ENCODE measurements around the gene STK11. TPM values are rescaled to one million over a fixed set of nuclear protein-coding genes. Genes with fewer than 3 reads are reported as not detected.

STK11 gene
- total and polyA plus RNA-seq, 2 donors (not counting 3 experiments of a cell fraction or from before 2014, with no cell fraction given) = 39.4 to 75.4 TPM

GRCh38 chr19:1261538-1261797, 55.9 kb downstream of the STK11 start:
- intact Hi-C loops (cut with micrococcal nuclease) = no loop called here

More at GRCh38 chr19:1261538-1261797, 55.9 kb downstream of the STK11 start:
- H3K4me1 ChIP-seq (ENCODE audit: control insufficient read depth, extremely low read depth, insufficient read depth, low read length) = peaks cover 58% of the 10 kb centered on the region
- H3K9ac ChIP-seq (replicated peaks; ENCODE audit: extremely low read depth, insufficient read depth, low read length) = peak overlapping the region; percentile 44
- TF ChIP-seq MYC (IDR thresholded peaks at IDR 0.05; ENCODE audit: low read depth, low read length) (no peak), CTCF (IDR thresholded peaks at IDR 0.05; ENCODE audit: extremely low read depth in 1 of 2, insufficient read depth in 1 of 2, low read depth in 1 of 2, low read length in 2 of 2) (peak in 1 of 2 donors; percentile 6)
- no peaks in the 10 kb centered on the region for H3K27me3 ChIP-seq (ENCODE audit: control insufficient read depth in 2 of 2, insufficient read depth in 2 of 2, low read length in 2 of 2)
- H3K9me1 ChIP-seq (replicated peaks; ENCODE audit: control insufficient read depth, extremely low read depth, insufficient read depth, low read length) = no peaks in the 10 kb centered on the region
- no peak for FAIRE-seq
- dilution Hi-C loops (cut with MboI; ENCODE audit: extremely low pct_ligation_motif_present, low sequenced_read_pairs) = no loop called here
- ChIA-PET POLR2A (interaction anchor here (1.4 kb wide), 1 partner anchor 8 kb away, joined by 8 read pairs; no protein-coding TSS in a partner anchor), CTCF (interaction anchor here (1.5 to 7.8 kb wide), 3 partner anchors 8 to 17 kb away, joined by 3 to 63 read pairs (median 8); no protein-coding TSS in a partner anchor)
- H3K79me2 ChIP-seq (ENCODE audit: control insufficient read depth, insufficient read depth, low read length) = peaks cover 7% of the 10 kb centered on the region
- peaks cover 7% of the 10 kb centered on the region in 2 experiments for H3K36me3 ChIP-seq (ENCODE audit: control insufficient read depth in 2 of 2, extremely low read depth in 1 of 2, insufficient read depth in 2 of 2, low read length in 2 of 2)
- peak overlapping the region in 2 of 3 experiments; percentile 37 to 50 for H3K4me3 ChIP-seq (replicated peaks in 1 of 3; ENCODE audit: insufficient read depth in 1 of 3, low read depth in 1 of 3, low read length in 3 of 3)
- H4K20me1 ChIP-seq (replicated peaks; ENCODE audit: control insufficient read depth, extremely low read depth, insufficient read depth, low read length) = no peaks in the 10 kb centered on the region
- H3K4me2 ChIP-seq (ENCODE audit: insufficient read depth, low read length) = peak overlapping the region; percentile 61
- H3K27ac ChIP-seq (ENCODE audit: insufficient read depth, low read depth, low read length) = peak overlapping the region; percentile 78
- no peak for DNase-seq (ENCODE audit: low read depth, low spot score)
- H2AFZ ChIP-seq (ENCODE audit: low read depth, low read length) = no peak overlapping the region
- BruUV-seq (replicated peaks) = no TSS peak
- H3K9me3 ChIP-seq (replicated peaks; ENCODE audit: control insufficient read depth, insufficient read depth, low read length) = no peaks in the 10 kb centered on the region
